Endothelial cell of umbilical vein (primary cell): ENCODE results near the gene OR2V1. TPM values are rescaled to one million over a fixed set of nuclear protein-coding genes. Genes with fewer than 3 reads are reported as not detected.

Experiments used
- BruUV-seq: library from RNA; stranded (reverse); fragments of 400-500 nt; replicated peaks from 2 replicates; lab custom pipeline; 2021; lab: Mats Ljungman, UMichigan
- CTCF ChIA-PET: fragments of 300-600, 350-600 bp; sonication (Branson Sonifier 250); formaldehyde crosslinking; loops from one replicate; lab custom pipeline; 2021; ENCODE audit warnings: antibody characterized with exemption, inconsistent platforms; lab: Charles Lee
- POLR2A ChIA-PET: fragments of 300-600, 350-600 bp; sonication (Branson Sonifier 250); formaldehyde crosslinking; loops from one replicate; lab custom pipeline; 2021; ENCODE audit warnings: antibody characterized with exemption, inconsistent platforms; lab: Charles Lee
- DNase-seq: peaks from one replicate; pipeline ENCODE4 v3.0.0-alpha.2; 2011; ENCODE audit warnings: low read depth, low spot score
- FAIRE-seq: peaks from 2 replicates; lab custom pipeline; 2011; peaks lifted over from hg19 to GRCh38; lab: Jason Lieb, UNC
- H2AFZ ChIP-seq: 2 replicates; pipeline ENCODE4 v1.6.0; 2012; ENCODE audit warnings: low read depth, low read length, control low read depth, inconsistent platforms
- H3K27ac ChIP-seq: 2 replicates; pipeline ENCODE4 v1.5.1; 2011; ENCODE audit warnings: low read depth, mild to moderate bottlenecking, control low read depth, low read length, moderate library complexity; ENCODE audit not compliant: insufficient read depth
- H3K27me3 ChIP-seq, 2 experiments: 2 replicates each; pipeline versions ENCODE4 v1.6.0 to v1.6.1; 2011; ENCODE audit warnings: low read length in 2 of 2, mixed read lengths in 1 of 2; ENCODE audit not compliant: control insufficient read depth in 2 of 2, insufficient read depth in 2 of 2
- H3K36me3 ChIP-seq, 2 experiments: 2 replicates in 1 of 2; 3 replicates in 1 of 2; pipeline ENCODE4 v1.5.1; 2011; ENCODE audit warnings: low read length in 2 of 2, mild to moderate bottlenecking in 1 of 2, moderate library complexity in 1 of 2; ENCODE audit not compliant: control insufficient read depth in 2 of 2, insufficient read depth in 2 of 2; ENCODE audit errors: extremely low read depth in 1 of 2
- H3K4me1 ChIP-seq: 3 replicates; pipeline ENCODE4 v1.5.1; 2011; ENCODE audit warnings: mild to moderate bottlenecking, low read length; ENCODE audit not compliant: control insufficient read depth, insufficient read depth; ENCODE audit errors: extremely low read depth
- H3K4me2 ChIP-seq: 2 replicates; pipeline ENCODE4 v1.6.1; 2011; ENCODE audit warnings: low read length, control low read depth, mixed read lengths; ENCODE audit not compliant: insufficient read depth
- H3K4me3 ChIP-seq, 3 experiments: fragments of 200-600 bp in 1 of 3; sonication (generic), shearing (Covaris generic) in 1 of 3; replicated peaks in 1 of 3; 2 replicates each; pipeline ENCODE4 v1.5.1; 2011 to 2016; ENCODE audit warnings: control low read depth in 3 of 3, low read length in 3 of 3, mild to moderate bottlenecking in 2 of 3, inconsistent platforms in 1 of 3, low read depth in 1 of 3, moderate library complexity in 1 of 3; ENCODE audit not compliant: insufficient read depth in 1 of 3
- H3K79me2 ChIP-seq: 2 replicates; pipeline ENCODE4 v1.6.0; 2012; ENCODE audit warnings: low read length, inconsistent platforms; ENCODE audit not compliant: control insufficient read depth, insufficient read depth
- H3K9ac ChIP-seq: replicated peaks from 2 replicates; pipeline ENCODE3; 2011; ENCODE audit warnings: low read length, control low read depth; ENCODE audit not compliant: insufficient read depth; ENCODE audit errors: extremely low read depth
- H3K9me1 ChIP-seq: replicated peaks from 3 replicates; pipeline ENCODE4 v1.6.0; 2011; ENCODE audit warnings: mild to moderate bottlenecking, low read length; ENCODE audit not compliant: control insufficient read depth, insufficient read depth; ENCODE audit errors: extremely low read depth
- H3K9me3 ChIP-seq: replicated peaks from 2 replicates; pipeline ENCODE4 v1.5.1; 2012; ENCODE audit warnings: low read length, inconsistent platforms; ENCODE audit not compliant: control insufficient read depth, insufficient read depth
- H4K20me1 ChIP-seq: replicated peaks from 2 replicates; pipeline ENCODE3; 2011; ENCODE audit warnings: mild to moderate bottlenecking, low read length; ENCODE audit not compliant: control insufficient read depth, insufficient read depth; ENCODE audit errors: extremely low read depth
- CTCF ChIP-seq, 2 donors: IDR thresholded peaks; 1 replicate in 1 of 2; 2 replicates in 1 of 2; pipeline ENCODE4 v1.5.1; 2011; ENCODE audit warnings: low read length in 2 of 2, mild to moderate bottlenecking in 2 of 2, moderate library complexity in 2 of 2, control low read depth in 1 of 2, inconsistent platforms in 1 of 2, low read depth in 1 of 2; ENCODE audit not compliant: insufficient read depth in 1 of 2; ENCODE audit errors: extremely low read depth in 1 of 2
- EZH2 ChIP-seq: IDR thresholded peaks from 2 replicates; pipeline ENCODE4 v1.6.1; 2012; ENCODE audit warnings: borderline replicate concordance, low read depth, mild to moderate bottlenecking, moderate library complexity, low read length, inconsistent platforms; ENCODE audit not compliant: severe bottlenecking
- FOS ChIP-seq: IDR thresholded peaks from 2 replicates; pipeline ENCODE4 v1.6.1; 2011; ENCODE audit warnings: mild to moderate bottlenecking, low read length, moderate library complexity, borderline replicate concordance; ENCODE audit not compliant: insufficient read depth
- GATA2 ChIP-seq: IDR thresholded peaks from 2 replicates; pipeline ENCODE4 v1.7.0; 2011; ENCODE audit warnings: low read depth, mild to moderate bottlenecking, moderate library complexity, mixed read lengths, low read length; ENCODE audit not compliant: insufficient read length, insufficient read depth
- JUN ChIP-seq: IDR thresholded peaks from 2 replicates; pipeline ENCODE4 v1.6.1; 2011; ENCODE audit warnings: borderline replicate concordance, low read depth; ENCODE audit not compliant: insufficient read length, insufficient read depth
- MAX ChIP-seq: IDR thresholded peaks from 2 replicates; pipeline ENCODE4 v1.6.1; 2011; ENCODE audit not compliant: insufficient read depth, insufficient read length
- MYC ChIP-seq: IDR thresholded peaks from one replicate; pipeline ENCODE4 v1.6.1; 2011; ENCODE audit warnings: mild to moderate bottlenecking, low read depth, low read length
- POLR2A ChIP-seq: IDR thresholded peaks from 2 replicates; pipeline ENCODE4 v1.6.1; 2012; ENCODE audit warnings: low read depth, mild to moderate bottlenecking, control low read depth, low read length
- POLR2AphosphoS5 ChIP-seq: IDR thresholded peaks from 2 replicates; pipeline ENCODE4 v1.6.1; 2012; ENCODE audit warnings: low read depth, mild to moderate bottlenecking, control low read depth, low read length, moderate library complexity; ENCODE audit not compliant: insufficient read depth
- dilution Hi-C: fragments of 300-500 bp; cut with MboI; formaldehyde crosslinking; loops from one replicate; pipeline ENCODE4 v1.15.0; 2019; ENCODE audit warnings: low sequenced_read_pairs; ENCODE audit not compliant: extremely low pct_ligation_motif_present
- intact Hi-C: fragments of 100-400 bp; cut with micrococcal nuclease; formaldehyde crosslinking; loops from one replicate; pipeline ENCODE4 v1.10.0; 2022
- polyA plus RNA-seq, 4 experiments: library from polyadenylated mRNA; depleted of rRNA in 3 of 4; stranded (reverse) in 3 of 4; unstranded in 1 of 4; fragments of >200 nt; gene quantifications; 2 replicates each; pipeline versions ENCODE4 v1.2.1 to v1.2.3, GENCODE V29; 2011 to 2012; ENCODE audit warnings: missing spikeins in 1 of 4
- total RNA-seq: library from RNA; stranded (reverse); gene quantifications from 2 replicates; pipeline ENCODE4 v1.2.3, GENCODE V29; 2021

OR2V1 gene
- total and polyA plus RNA-seq, 2 donors (not counting 3 experiments of a cell fraction or from before 2014, with no cell fraction given), result not detected

- DNase-seq (no peak), FAIRE-seq (no peak)
- Histone ChIP-seq H3K9me3 (no peaks in the 10 kb centered on the region), H3K9ac (no peak overlapping the region), H3K4me1 (no peaks in the 10 kb centered on the region), H2AFZ (no peak overlapping the region), H3K4me2 (no peak overlapping the region), H3K36me3 (no peaks in the 10 kb centered on the region), H3K4me3 (no peak overlapping the region), H3K79me2 (no peaks in the 10 kb centered on the region), H3K9me1 (no peaks in the 10 kb centered on the region), H4K20me1 (no peaks in the 10 kb centered on the region), H3K27me3 (peaks cover 2% of the 10 kb centered on the region in 2 experiments), H3K27ac (no peak overlapping the region)
- ChIA-PET POLR2A (no interaction called here), CTCF (interaction anchor here (1.1 kb wide), 1 partner anchor 9 kb away, joined by 4 read pairs; no protein-coding TSS in a partner anchor)
- intact Hi-C loops (loop anchor here (10.0 kb wide), 1 partner anchor 302 kb away; no protein-coding TSS in a partner anchor), dilution Hi-C loops (no loop called here)
- TF ChIP-seq POLR2A (no peak), GATA2 (no peak), POLR2AphosphoS5 (no peak), CTCF (IDR thresholded peaks at IDR 0.05; ENCODE audit: extremely low read depth in 1 of 2, insufficient read depth in 1 of 2, low read depth in 1 of 2, low read length in 2 of 2) (no peak), MYC (no peak), EZH2 (no peak), FOS (no peak), JUN (no peak), MAX (no peak)
- no TSS peak for BruUV-seq
Observed at GRCh38 chr5:181086884-181087205, 44.1 kb downstream of the OR2V1 start.
